AG09319 (cell line): ENCODE data around the gene PCCB.
"Not testable (repeated sequence)": the region's sequence is repeated elsewhere in the genome, so short reads cannot be mapped to it uniquely, and the experiment has no call there.

Source experiments
- DNase-seq: peaks from one replicate; pipeline ENCODE4 v3.0.0-alpha.2; 2010; ENCODE audit warnings: low read depth; ENCODE audit errors: extremely low read depth
- TF ChIP-seq, protein P1 (sequence below): IDR thresholded peaks from 2 replicates; pipeline ENCODE4 v1.5.1; 2011; ENCODE audit warnings: low read depth, mild to moderate bottlenecking, inconsistent platforms, low read length, moderate library complexity

PCCB gene

DNA sequence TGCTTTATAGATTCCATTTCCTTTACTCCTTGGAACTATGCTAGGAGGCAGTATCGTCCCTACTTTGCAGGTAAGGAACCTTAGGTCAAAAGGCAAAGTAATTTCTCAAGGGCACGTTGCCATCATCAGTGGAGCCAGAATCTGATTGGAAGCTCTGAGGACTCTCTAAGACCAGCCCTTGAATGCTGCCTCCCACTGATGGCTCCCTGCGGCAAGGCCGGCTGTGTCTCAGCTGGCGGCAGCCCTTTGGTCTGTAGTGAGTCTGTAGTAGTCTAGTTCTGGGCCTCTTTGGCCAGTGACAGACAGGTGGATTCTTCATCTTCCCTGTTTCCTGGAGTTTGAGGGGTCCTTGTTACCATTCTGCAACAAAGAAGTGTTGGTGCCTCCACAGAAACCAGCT lies 76.2 kb downstream of the PCCB start:
- DNase-seq, result no peak

DNA sequence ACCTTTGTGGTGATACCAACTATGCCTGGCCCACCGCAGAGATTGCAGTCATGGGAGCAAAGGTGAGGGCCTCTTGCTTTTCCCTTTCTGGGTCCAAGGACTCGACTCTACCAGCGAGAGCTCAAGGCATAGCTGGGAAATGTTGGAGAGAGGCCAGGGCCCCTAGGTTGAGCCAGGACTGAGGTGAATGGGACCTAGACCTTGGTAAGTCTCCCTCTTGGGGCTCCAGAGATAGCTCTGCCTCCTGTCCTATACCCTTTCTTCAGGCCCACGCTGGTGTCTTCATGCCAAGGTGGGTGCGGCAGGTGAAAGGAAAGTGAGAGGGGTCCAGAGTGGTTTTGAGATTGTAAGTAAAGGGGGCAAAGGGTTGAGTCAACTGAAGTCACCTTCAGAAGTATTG lies 77.5 kb downstream of the PCCB start:
- TF ChIP-seq, protein P1, sequence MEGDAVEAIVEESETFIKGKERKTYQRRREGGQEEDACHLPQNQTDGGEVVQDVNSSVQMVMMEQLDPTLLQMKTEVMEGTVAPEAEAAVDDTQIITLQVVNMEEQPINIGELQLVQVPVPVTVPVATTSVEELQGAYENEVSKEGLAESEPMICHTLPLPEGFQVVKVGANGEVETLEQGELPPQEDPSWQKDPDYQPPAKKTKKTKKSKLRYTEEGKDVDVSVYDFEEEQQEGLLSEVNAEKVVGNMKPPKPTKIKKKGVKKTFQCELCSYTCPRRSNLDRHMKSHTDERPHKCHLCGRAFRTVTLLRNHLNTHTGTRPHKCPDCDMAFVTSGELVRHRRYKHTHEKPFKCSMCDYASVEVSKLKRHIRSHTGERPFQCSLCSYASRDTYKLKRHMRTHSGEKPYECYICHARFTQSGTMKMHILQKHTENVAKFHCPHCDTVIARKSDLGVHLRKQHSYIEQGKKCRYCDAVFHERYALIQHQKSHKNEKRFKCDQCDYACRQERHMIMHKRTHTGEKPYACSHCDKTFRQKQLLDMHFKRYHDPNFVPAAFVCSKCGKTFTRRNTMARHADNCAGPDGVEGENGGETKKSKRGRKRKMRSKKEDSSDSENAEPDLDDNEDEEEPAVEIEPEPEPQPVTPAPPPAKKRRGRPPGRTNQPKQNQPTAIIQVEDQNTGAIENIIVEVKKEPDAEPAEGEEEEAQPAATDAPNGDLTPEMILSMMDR, result no peak
- no peak for DNase-seq

More for the DNA sequence above, 76.2 kb downstream of the PCCB start:
- TF ChIP-seq, protein P1, result no peak

DNA sequence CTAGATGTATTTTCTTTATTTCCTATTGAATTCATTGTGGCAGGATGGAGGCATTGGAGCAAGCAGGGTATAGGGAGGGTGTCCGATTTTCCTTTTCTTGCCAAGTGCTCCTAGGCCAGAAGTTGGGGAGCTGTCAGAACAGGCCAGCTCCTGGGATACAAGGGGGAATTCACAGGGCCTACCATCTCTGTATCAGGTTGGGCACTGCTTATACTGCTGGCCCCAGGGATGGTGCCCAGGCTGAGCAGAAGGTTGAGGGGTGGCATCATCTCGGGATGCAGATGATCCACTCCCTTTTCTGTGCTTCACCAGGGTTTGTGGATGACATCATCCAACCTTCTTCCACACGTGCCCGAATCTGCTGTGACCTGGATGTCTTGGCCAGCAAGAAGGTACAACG lies 79.5 kb downstream of the PCCB start:
- no peak for DNase-seq
- TF ChIP-seq, protein P1, result no peak

DNA sequence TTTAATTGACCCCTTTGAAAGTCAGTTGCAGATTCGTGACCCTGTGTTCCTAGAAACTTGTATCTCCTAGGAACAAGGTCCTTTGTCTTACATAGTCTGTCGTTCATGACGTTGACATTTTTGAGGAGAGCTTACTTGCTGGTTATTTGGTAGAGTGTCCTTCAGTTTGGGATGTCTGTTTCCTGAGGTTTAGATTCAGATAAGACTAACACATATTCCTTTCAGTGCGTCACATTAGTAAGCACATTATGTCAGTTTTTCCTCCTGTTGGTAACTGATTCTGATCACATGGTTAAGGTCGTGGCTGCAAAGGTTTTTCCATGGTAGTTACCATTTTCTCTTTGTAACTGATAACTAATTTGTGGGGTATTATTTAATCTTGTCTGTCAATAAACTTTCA lies 80.8 kb downstream of the PCCB start:
- no peak for DNase-seq
- TF ChIP-seq, protein P1, result no peak

DNA sequence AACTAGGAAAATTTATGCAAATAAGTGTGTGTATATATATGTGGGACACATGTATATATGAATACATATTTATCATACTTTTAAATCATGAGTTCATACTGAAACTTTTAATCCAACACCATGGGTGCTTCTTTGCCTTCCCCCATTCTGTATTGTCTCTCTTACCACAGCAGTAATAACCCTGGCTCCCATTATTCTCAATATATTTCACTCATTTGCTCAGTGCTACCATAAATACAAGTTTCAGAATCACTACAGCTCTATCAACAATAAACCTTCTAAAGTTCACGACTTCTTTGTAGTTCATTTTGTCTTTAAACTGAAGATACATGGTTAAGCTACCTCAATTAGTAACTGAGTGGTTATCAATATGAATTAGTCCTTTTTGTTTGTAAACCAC lies 82.2 kb downstream of the PCCB start:
- DNase-seq, result no peak
- TF ChIP-seq, protein P1, result no peak

DNA sequence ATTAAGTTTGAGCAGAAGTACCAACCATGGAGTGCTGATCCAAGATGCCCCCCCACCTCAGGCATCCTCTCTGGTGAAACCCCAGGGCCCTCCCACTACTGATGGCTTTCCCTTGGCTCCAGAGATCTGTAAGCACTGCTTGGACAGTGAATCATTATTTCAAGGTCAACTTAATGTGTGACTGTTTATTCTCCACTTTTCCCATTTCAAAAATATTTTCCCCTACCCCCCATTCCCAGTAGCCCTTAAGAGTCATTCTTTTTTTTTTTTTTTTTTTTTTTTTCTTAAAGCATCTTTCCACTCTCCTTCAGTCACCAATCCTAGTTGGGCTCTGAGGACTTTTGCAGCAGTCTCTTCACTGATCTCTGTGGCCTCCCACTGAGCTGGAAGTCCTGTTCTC lies 82.6 kb downstream of the PCCB start:
- TF ChIP-seq, protein P1, result no peak
- no peak for DNase-seq

DNA sequence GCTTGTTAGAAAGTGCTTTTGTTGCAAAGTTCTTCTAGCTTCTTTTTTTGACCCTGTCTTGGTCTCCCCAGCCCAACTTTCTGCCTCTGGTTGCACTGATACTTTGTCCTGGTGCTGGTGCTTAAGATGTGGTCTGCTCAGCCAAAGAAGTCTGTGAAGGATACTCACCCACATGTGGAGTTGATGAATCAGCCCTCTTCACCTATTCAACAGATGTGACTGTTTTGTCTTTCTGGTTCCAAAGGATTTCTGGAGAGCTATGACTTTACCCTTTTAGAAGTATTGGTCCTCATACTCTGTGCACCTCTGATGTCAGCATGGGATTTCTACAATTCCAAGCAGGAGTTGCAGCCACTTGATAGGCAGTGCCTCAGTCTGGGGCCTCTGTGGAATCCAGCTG lies 84.1 kb downstream of the PCCB start:
- DNase-seq, result no peak
- TF ChIP-seq, protein P1, result no peak

DNA sequence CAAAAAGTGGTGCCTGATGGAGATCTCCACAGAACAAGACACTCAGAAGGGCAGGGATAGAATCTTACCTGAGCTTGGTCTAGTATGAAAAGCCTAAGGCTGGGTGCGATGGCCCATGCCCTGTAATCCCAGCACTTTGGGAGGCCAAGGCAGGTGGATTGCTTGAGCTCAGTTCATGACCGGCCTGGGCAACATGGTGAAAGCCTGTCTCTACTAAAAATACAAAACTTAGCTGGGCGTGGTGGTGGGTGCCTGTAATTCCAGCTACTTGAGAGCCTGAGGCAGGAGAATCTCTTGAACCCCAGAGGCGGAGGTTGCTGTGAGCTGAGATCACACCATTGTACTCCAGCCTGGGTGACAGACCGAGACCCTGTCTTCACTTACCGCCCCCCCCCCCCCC lies 84.6 kb downstream of the PCCB start:
- DNase-seq, result not testable (repeated sequence)
